Mesothelial cell of epicardium (in vitro differentiated cells): ENCODE results near the gene MINDY4. TPM values are rescaled to one million over a fixed set of nuclear protein-coding genes. Genes with fewer than 3 reads are reported as not detected.

Source experiments
- DNase-seq, 2 experiments: peaks; one replicate each; pipeline ENCODE4 v3.0.0; 2021; ENCODE audit warnings: low spot score in 2 of 2; ENCODE audit not compliant: unreplicated experiment in 2 of 2
- H3K27ac Mint-ChIP-seq: 2 replicates; pipeline ENCODE4 v1.8.0; 2021; ENCODE audit warnings: mixed read lengths
- H3K27me3 Mint-ChIP-seq: 2 replicates; pipeline ENCODE4 v1.8.0; 2021; ENCODE audit warnings: low read depth, mixed read lengths
- H3K36me3 Mint-ChIP-seq: 2 replicates; pipeline ENCODE4 v1.8.0; 2021; ENCODE audit warnings: mixed read lengths
- H3K4me1 Mint-ChIP-seq: 2 replicates; pipeline ENCODE4 v1.8.0; 2021; ENCODE audit warnings: mixed read lengths
- H3K4me3 Mint-ChIP-seq: 2 replicates; pipeline ENCODE4 v1.8.0; 2021; ENCODE audit warnings: mild to moderate bottlenecking, moderate library complexity, mixed read lengths
- H3K9me3 Mint-ChIP-seq: 2 replicates; pipeline ENCODE4 v1.8.0; 2021; ENCODE audit warnings: mixed read lengths
- total RNA-seq: library from RNA; stranded (reverse); gene quantifications from 3 replicates; pipeline ENCODE4 v1.2.1, GENCODE V29; 2021
- TF ChIP-seq, protein P1 (sequence below): fragments of 200-600 bp; sonication (generic); IDR thresholded peaks from one replicate; pipeline ENCODE4 v1.5.0; 2021; ENCODE audit warnings: antibody characterized with exemption; ENCODE audit not compliant: unreplicated experiment

MINDY4 gene
- total RNA-seq, 1 donor from 2014 or later, result 10.8 TPM

DNA sequence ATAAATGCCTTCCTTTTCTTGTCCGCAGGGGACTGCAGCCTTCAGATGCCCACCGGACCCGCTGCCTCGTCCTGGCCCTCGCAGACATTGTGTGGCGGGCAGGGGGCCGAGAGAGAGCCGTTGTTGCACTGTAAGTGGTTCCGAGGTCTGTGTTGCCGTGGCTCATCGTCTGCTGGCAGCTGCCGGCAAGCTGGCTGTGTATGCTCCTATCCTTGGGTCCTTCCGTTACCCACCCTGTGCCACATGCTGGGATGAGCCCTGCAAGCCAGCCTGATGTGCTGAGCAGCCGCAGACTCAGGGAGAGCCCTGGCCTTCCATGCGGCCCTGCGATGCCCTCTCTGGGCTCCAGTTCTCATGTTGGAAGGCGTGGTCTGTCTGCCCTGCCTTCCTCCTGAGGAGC is 79.2 kb downstream of the MINDY4 start:
- H3K27ac Mint-ChIP-seq, result no peak overlapping the region
- no peak overlapping the region for H3K4me3 Mint-ChIP-seq
- H3K27me3 Mint-ChIP-seq, result no peaks in the 10 kb centered on the region
- peaks cover 23% of the 10 kb centered on the region for H3K4me1 Mint-ChIP-seq
- TF ChIP-seq, protein P1, sequence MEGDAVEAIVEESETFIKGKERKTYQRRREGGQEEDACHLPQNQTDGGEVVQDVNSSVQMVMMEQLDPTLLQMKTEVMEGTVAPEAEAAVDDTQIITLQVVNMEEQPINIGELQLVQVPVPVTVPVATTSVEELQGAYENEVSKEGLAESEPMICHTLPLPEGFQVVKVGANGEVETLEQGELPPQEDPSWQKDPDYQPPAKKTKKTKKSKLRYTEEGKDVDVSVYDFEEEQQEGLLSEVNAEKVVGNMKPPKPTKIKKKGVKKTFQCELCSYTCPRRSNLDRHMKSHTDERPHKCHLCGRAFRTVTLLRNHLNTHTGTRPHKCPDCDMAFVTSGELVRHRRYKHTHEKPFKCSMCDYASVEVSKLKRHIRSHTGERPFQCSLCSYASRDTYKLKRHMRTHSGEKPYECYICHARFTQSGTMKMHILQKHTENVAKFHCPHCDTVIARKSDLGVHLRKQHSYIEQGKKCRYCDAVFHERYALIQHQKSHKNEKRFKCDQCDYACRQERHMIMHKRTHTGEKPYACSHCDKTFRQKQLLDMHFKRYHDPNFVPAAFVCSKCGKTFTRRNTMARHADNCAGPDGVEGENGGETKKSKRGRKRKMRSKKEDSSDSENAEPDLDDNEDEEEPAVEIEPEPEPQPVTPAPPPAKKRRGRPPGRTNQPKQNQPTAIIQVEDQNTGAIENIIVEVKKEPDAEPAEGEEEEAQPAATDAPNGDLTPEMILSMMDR, result no peak
- H3K9me3 Mint-ChIP-seq, result no peaks in the 10 kb centered on the region
- no peaks in the 10 kb centered on the region for H3K36me3 Mint-ChIP-seq
- no peak for DNase-seq

DNA sequence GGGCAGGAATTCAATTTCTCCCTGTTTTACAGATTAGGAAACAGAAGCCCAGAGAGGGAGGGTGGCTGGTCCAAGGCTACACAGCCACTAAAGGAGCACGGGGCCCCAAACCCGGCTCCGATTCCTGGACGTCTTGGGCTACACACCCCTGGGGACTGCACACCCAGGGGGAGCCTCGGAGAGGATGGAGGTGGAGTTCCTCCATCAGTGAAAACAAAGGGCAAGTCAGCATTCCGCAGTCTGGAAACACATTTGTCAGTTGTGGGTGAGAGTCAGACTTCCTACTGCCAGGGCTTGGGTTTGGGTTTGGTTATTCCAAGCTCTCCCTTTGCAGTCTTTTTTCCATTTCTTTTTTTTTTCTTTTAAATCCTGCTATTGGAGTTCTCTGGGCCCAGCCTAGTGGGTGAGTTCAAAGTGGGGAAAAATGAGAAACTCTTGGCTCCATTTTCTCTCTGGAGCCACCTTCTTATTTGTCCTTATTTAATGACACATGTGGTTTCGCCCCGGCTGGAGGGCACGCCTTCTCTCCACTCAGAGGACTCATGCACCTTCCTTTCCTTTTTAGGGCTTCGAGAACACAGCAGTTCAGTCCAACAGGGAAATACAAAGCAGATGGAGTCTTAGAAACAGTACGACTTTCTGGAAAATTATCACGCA is 80.6 kb downstream of the MINDY4 start:
- H3K9me3 Mint-ChIP-seq, result no peaks in the 10 kb centered on the region
- H3K27me3 Mint-ChIP-seq, result no peaks in the 10 kb centered on the region
- H3K27ac Mint-ChIP-seq, result peak overlapping the region; percentile 91
- peaks cover 9% of the 10 kb centered on the region for H3K4me1 Mint-ChIP-seq
- H3K4me3 Mint-ChIP-seq, result no peak overlapping the region
- H3K36me3 Mint-ChIP-seq, result peaks cover 2% of the 10 kb centered on the region
- TF ChIP-seq, protein P1, result no peak
- DNase-seq, result no peak

DNA sequence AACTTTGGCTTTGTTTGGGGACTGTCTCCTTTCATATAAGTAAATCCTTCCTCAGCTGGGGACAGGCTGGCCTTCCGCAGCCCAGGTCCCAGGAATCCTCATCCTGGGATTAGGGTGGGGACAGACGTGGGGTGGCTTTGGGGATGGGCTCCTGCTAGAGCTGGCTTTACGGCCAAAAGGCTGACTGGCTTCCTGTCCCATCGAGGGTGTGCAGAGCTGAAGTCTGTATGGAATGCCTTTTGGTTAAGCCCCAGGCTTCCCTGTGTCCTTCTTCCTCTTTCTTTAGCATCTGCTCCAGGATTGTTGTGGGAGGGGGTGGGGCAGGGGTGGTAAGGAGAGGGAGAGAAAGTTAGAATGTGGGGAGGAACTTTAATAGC is 81.1 kb downstream of the MINDY4 start:
- DNase-seq, result no peak
- TF ChIP-seq, protein P1, result no peak
- peaks cover 8% of the 10 kb centered on the region for H3K4me1 Mint-ChIP-seq
- no peaks in the 10 kb centered on the region for H3K9me3 Mint-ChIP-seq
- H3K27ac Mint-ChIP-seq, result peak overlapping the region; percentile 91
- H3K4me3 Mint-ChIP-seq, result no peak overlapping the region
- no peaks in the 10 kb centered on the region for H3K27me3 Mint-ChIP-seq
- H3K36me3 Mint-ChIP-seq, result peaks cover 5% of the 10 kb centered on the region

DNA sequence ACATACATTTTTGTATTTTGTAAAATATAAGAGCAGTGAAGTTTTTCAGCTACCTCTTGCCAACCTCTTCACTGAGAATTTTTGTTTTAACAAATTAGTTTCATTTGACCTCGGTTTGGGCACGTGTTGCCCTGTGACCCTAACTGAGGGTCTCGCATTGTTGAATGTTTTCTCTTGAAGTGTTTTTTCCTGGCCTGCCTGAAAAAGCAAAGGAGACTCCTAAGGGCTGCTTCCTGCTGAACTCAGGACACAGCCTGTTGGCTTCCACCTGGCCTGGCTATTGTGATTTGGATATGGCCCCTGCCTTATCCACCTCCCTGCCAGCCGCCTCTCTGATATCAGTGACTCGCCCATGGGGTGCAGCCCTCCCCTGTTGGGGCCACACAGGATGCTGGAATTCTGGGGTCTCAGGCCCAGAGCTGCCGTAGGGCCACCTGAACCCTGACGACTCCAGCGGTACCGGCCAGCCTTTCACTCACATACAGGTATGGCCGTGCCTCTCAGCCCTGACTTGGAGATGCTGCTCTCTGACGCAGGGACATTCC is 81.6 kb downstream of the MINDY4 start:
- TF ChIP-seq, protein P1, result no peak
- Mint-ChIP-seq H3K4me3 (no peak overlapping the region), H3K27me3 (no peaks in the 10 kb centered on the region), H3K27ac (no peak overlapping the region), H3K4me1 (peaks cover 8% of the 10 kb centered on the region), H3K9me3 (no peaks in the 10 kb centered on the region), H3K36me3 (peaks cover 5% of the 10 kb centered on the region)
- DNase-seq, result no peak

DNA sequence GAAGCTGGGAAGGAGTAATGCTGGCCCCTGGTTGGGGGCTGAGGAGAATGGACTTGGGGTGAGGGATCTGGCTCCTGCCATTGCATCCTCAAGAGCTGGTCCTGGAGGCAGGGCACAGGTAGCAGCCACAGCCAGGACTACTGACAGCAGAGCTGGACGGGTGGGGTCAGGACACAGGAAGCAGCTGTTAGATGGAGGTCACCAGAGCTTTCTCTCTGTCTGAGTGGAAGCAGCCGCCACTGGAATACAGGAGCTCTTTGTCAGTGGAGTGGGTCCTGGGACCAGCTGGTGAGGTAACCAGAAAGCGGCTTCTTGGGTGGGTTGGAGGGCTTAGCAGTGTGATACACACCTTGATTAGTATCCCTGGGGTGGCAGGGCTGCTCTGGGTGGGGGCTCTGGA is 82.4 kb downstream of the MINDY4 start:
- no peaks in the 10 kb centered on the region for H3K9me3 Mint-ChIP-seq
- peaks cover 8% of the 10 kb centered on the region for H3K4me1 Mint-ChIP-seq
- H3K4me3 Mint-ChIP-seq, result no peak overlapping the region
- no peak for DNase-seq
- no peaks in the 10 kb centered on the region for H3K27me3 Mint-ChIP-seq
- peaks cover 9% of the 10 kb centered on the region for H3K36me3 Mint-ChIP-seq
- TF ChIP-seq, protein P1, result no peak
- no peak overlapping the region for H3K27ac Mint-ChIP-seq
